Gastroesophageal sphincter (tissue), 4 donors: ENCODE data around the gene CHST1. TPM values are rescaled to one million over a fixed set of nuclear protein-coding genes. Genes with fewer than 3 reads are reported as not detected.

ENCODE experiments used
- ATAC-seq: fragments of 150-250 bp; one replicate; pipeline ENCODE4 v1.9.1; 2016; ENCODE audit warnings: mild to moderate bottlenecking, moderate library complexity
- H3K27ac ChIP-seq, 4 donors: fragments of 200-600 bp; sonication (generic) in 3 of 4; 1 replicate in 3 of 4; 2 replicates in 1 of 4; pipeline ENCODE4 v1.5.1; 2016 to 2019
- H3K27me3 ChIP-seq: fragments of 200-600 bp; sonication (generic); one replicate; pipeline ENCODE4 v1.5.1; 2019
- H3K36me3 ChIP-seq, 2 donors: fragments of 200-600 bp; sonication (generic); one replicate each; pipeline ENCODE4 v1.5.1; 2019; ENCODE audit warnings: control low read depth in 1 of 2
- H3K4me1 ChIP-seq, 3 donors: fragments of 200-600 bp; sonication (generic); 1 replicate in 2 of 3; 2 replicates in 1 of 3; pipeline ENCODE4 v1.5.1; 2016 to 2019; ENCODE audit warnings: control low read depth in 2 of 3
- H3K4me3 ChIP-seq, 2 donors: fragments of 200-600 bp; sonication (generic); one replicate each; pipeline ENCODE4 v1.5.1; 2019; ENCODE audit warnings: mild to moderate bottlenecking in 1 of 2, moderate library complexity in 1 of 2
- H3K9me3 ChIP-seq, 3 donors: fragments of 200-600 bp; sonication (generic); one replicate each; pipeline ENCODE4 v1.5.1; 2017 to 2019; ENCODE audit warnings: control low read depth in 2 of 3
- EP300 ChIP-seq: sonication (generic); formaldehyde crosslinking; IDR thresholded peaks from one replicate; pipeline ENCODE4 v1.6.1; 2017; ENCODE audit warnings: antibody characterized with exemption, mild to moderate bottlenecking
- POLR2A ChIP-seq, 2 donors: fragments of 450-650 bp; IDR thresholded peaks; one replicate each; pipeline ENCODE4 v1.6.1; 2017; ENCODE audit warnings: antibody characterized with exemption in 2 of 2, mild to moderate bottlenecking in 2 of 2, moderate library complexity in 1 of 2
- POLR2AphosphoS5 ChIP-seq: sonication (generic); formaldehyde crosslinking; IDR thresholded peaks from one replicate; pipeline ENCODE4 v1.6.1; 2017; ENCODE audit warnings: antibody characterized with exemption
- WGBS, 2 donors: methylation state at CpG; one replicate each; pipeline ENCODE4 v1.1.5; 2018; ENCODE audit warnings: low coverage in 1 of 2; 5-methylcytosine and 5-hydroxymethylcytosine counted together
- total RNA-seq, 4 donors: library from RNA; depleted of rRNA; stranded (reverse); fragments of >200 nt; gene quantifications; one replicate each; pipeline ENCODE4 v1.1.0, GENCODE V29; 2016
- TF ChIP-seq, protein P1 (sequence below), 4 experiments: fragments of 200-600 bp in 2 of 4; fragments of 450-650 bp in 2 of 4; sonication (generic) in 1 of 4; IDR thresholded peaks; one replicate each; pipeline ENCODE4 v1.5.1; 2017 to 2019; ENCODE audit warnings: antibody characterized with exemption in 4 of 4, mild to moderate bottlenecking in 2 of 4, moderate library complexity in 2 of 4

The CHST1 gene
- total RNA-seq, 4 donors from 2014 or later = 2.1 to 4.7 (median 2.4) TPM

DNA sequence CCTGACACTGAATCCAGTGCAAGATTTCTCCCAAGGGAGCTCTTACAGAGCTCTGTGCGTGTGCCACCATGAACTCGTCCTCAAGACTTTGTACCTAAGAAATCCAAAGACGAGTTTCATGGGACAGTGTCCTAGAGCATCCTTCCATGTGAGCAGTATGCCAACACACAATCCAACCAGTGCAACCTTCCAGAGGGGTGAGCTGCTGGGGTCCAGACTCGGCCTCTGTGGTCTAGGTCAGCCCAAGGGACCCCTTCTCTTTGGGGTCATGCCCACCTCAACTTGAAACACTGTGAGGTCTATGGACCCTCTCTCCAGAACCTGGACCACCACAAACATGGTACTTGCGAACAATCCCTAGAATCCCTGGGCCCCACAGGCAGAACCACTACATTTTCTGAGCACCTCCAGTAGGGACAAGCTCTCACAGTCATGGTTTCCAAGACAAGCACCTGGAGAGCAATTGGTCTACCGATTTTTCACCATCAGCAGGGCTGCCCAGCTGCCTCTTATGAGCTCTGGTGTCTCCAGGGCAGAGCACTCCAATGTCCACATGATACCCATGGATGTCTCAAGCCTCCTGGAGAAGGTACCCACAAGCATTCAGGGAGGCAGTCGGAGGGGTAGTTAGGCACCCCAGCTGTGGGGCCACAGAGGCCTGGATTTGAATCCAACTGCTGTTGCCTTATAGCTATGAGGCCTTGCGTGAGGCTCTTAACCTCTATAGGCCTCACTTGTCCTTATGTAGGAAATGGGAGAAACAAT is 7.7 kb downstream of the CHST1 start:
- Histone ChIP-seq H3K9me3 (no peaks in the 10 kb centered on the region), H3K27me3 (peaks cover 74% of the 10 kb centered on the region), H3K36me3 (no peaks in the 10 kb centered on the region), H3K4me3 (no peak overlapping the region), H3K27ac (peak overlapping the region in 3 of 4 donors; percentile 38 to 64 (median 63)), H3K4me1 (peaks cover 0 to 32% (median 3%) of the 10 kb centered on the region in 3 donors)
- WGBS, 2 donors = 78 to 100% methylated on average over 3 to 4 of the region's 8 CpGs
- no peak for ATAC-seq
- TF ChIP-seq, protein P1, sequence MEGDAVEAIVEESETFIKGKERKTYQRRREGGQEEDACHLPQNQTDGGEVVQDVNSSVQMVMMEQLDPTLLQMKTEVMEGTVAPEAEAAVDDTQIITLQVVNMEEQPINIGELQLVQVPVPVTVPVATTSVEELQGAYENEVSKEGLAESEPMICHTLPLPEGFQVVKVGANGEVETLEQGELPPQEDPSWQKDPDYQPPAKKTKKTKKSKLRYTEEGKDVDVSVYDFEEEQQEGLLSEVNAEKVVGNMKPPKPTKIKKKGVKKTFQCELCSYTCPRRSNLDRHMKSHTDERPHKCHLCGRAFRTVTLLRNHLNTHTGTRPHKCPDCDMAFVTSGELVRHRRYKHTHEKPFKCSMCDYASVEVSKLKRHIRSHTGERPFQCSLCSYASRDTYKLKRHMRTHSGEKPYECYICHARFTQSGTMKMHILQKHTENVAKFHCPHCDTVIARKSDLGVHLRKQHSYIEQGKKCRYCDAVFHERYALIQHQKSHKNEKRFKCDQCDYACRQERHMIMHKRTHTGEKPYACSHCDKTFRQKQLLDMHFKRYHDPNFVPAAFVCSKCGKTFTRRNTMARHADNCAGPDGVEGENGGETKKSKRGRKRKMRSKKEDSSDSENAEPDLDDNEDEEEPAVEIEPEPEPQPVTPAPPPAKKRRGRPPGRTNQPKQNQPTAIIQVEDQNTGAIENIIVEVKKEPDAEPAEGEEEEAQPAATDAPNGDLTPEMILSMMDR (IDR thresholded peaks at IDR 0.05) = no peak
- TF ChIP-seq EP300 (no peak), POLR2A (IDR thresholded peaks at IDR 0.05) (no peak), POLR2AphosphoS5 (no peak)

DNA sequence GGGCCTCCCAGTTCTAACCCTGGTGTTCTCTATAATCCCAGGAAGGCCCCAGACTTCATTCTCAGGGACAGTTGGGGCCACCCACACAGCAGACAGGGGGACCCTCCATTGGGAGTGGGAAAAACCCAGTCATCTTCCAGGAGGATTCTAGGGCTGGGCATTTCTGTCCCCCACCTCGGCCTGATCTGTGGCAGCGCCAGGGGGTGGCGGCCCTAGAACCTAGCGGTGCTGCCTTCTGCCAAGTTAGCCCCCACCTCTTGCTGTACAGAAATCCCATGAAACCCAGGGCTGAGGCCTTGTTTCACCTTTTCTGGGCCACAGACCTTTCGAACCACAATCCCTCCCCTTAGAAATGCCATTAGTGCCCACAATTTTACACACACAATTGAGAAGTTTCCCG is 9.6 kb downstream of the CHST1 start:
- Histone ChIP-seq H3K27ac (no peak overlapping the region), H3K9me3 (no peaks in the 10 kb centered on the region), H3K4me1 (peaks cover 0 to 27% (median 3%) of the 10 kb centered on the region in 3 donors), H3K36me3 (no peaks in the 10 kb centered on the region), H3K4me3 (no peak overlapping the region), H3K27me3 (peaks cover 66% of the 10 kb centered on the region)
- TF ChIP-seq EP300 = no peak
- TF ChIP-seq, protein P1 (IDR thresholded peaks at IDR 0.05) = no peak
- TF ChIP-seq POLR2A (IDR thresholded peaks at IDR 0.05) = no peak
- no peak for TF ChIP-seq POLR2AphosphoS5
- no peak for ATAC-seq
- 80 to 93% methylated on average over 2 of the region's 6 CpGs for WGBS, 2 donors

- H3K4me1 ChIP-seq = peaks cover 0 to 27% (median 3%) of the 10 kb centered on the region in 3 donors
- H3K36me3 ChIP-seq = no peaks in the 10 kb centered on the region
- H3K4me3 ChIP-seq = no peak overlapping the region
- H3K27ac ChIP-seq = no peak overlapping the region
- peaks cover 66% of the 10 kb centered on the region for H3K27me3 ChIP-seq
- no peak for TF ChIP-seq POLR2AphosphoS5
- TF ChIP-seq EP300 = no peak
- no peak for TF ChIP-seq POLR2A (IDR thresholded peaks at IDR 0.05)
- TF ChIP-seq, protein P1 (IDR thresholded peaks at IDR 0.05) = peak in 3 of 4 experiments; percentile 79 to 92 (median 82)
- no peaks in the 10 kb centered on the region for H3K9me3 ChIP-seq
- WGBS, 2 donors = 0 to 17% methylated on average over 1 to 10 of the region's 16 CpGs
- peak; percentile 55 for ATAC-seq
Observed at GRCh38 chr11:45655347-45655756, 10.1 kb downstream of the CHST1 start.

DNA sequence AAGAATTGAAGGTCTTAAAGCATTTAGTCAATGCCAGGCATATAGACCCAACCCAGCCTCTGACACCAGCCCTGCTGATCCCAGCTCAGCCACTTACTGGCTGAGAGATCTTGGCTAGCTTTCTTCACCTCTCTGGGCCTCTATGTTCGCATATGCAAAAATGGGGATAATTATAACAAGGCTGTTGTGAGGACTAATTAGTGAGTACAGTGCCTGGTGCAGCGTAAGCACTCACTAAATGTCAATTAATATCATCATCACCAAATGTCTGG is 10.5 kb downstream of the CHST1 start:
- whole genome bisulfite sequencing, 2 donors = 63% methylated on average over 2 of the region's 2 CpGs; no CpG with 5 or more reads in 1 of the 2 donors
- TF ChIP-seq EP300 (no peak), POLR2A (IDR thresholded peaks at IDR 0.05) (no peak), POLR2AphosphoS5 (no peak)
- TF ChIP-seq, protein P1 (IDR thresholded peaks at IDR 0.05) = no peak
- peaks cover 66% of the 10 kb centered on the region for H3K27me3 ChIP-seq

More for the DNA sequence above, 10.5 kb downstream of the CHST1 start:
- no peaks in the 10 kb centered on the region for H3K9me3 ChIP-seq
- H3K36me3 ChIP-seq = no peaks in the 10 kb centered on the region
- no peak for ATAC-seq
- H3K4me3 ChIP-seq = no peak overlapping the region
- no peak overlapping the region for H3K27ac ChIP-seq
- peaks cover 0 to 27% (median 3%) of the 10 kb centered on the region in 3 donors for H3K4me1 ChIP-seq
